OCI-LY3 (cell line): ENCODE results near the gene NPEPPS.
"Not testable (repeated sequence)": the region's sequence is repeated elsewhere in the genome, so short reads cannot be mapped to it uniquely, and the experiment has no call there.

ENCODE experiments used
- H2AFZ ChIP-seq: fragments of 200-600, 300-600 bp; shearing (Covaris generic); 2 replicates; pipeline ENCODE4 v1.6.0; 2014; ENCODE audit warnings: antibody characterized with exemption, low read depth, low read length
- H3K27ac ChIP-seq: fragments of 200-600, 300-600 bp; sonication (generic); 2 replicates; pipeline ENCODE4 v1.5.1; 2014; ENCODE audit warnings: mild to moderate bottlenecking, low read length, moderate library complexity, mixed read lengths
- H3K27me3 ChIP-seq: fragments of 200-600, 300-600 bp; sonication (generic); 2 replicates; pipeline ENCODE4 v1.6.1; 2014; ENCODE audit warnings: low read depth, low read length, mixed read lengths
- H3K36me3 ChIP-seq: fragments of 200-600, 300-600 bp; sonication (generic); replicated peaks from 2 replicates; pipeline ENCODE3; 2014; ENCODE audit warnings: low read depth, low read length, mixed read lengths
- H3K4me1 ChIP-seq: fragments of 300-600, 200-600 bp; sonication (generic); 2 replicates; pipeline ENCODE4 v1.6.1; 2014; ENCODE audit warnings: low read length, mixed read lengths
- H3K4me2 ChIP-seq: fragments of 200-600, 300-600 bp; sonication (generic); 2 replicates; pipeline ENCODE4 v1.6.1; 2014; ENCODE audit warnings: low read length, mixed read lengths
- H3K4me3 ChIP-seq: fragments of 300-600, 200-600 bp; sonication (generic); 2 replicates; pipeline ENCODE4 v1.5.1; 2014; ENCODE audit warnings: antibody characterized with exemption, mild to moderate bottlenecking, low read length, moderate library complexity
- H3K79me2 ChIP-seq: fragments of 300-600, 200-600 bp; shearing (Covaris generic); 2 replicates; pipeline ENCODE4 v1.6.1; 2014; ENCODE audit warnings: mild to moderate bottlenecking, low read length, mixed read lengths
- H3K9ac ChIP-seq: fragments of 300-600, 200-600 bp; shearing (Covaris generic); 2 replicates; pipeline ENCODE4 v1.6.0; 2014; ENCODE audit warnings: mild to moderate bottlenecking, low read length, moderate library complexity
- H3K9me3 ChIP-seq: fragments of 200-600, 300-600 bp; shearing (Covaris generic); 2 replicates; pipeline ENCODE4 v1.6.1; 2014; ENCODE audit warnings: low read length, mixed read lengths; ENCODE audit not compliant: insufficient read depth
- H4K20me1 ChIP-seq: fragments of 200-600, 300-600 bp; sonication (generic); 2 replicates; pipeline ENCODE4 v1.6.1; 2016; ENCODE audit warnings: low read length, mixed read lengths; ENCODE audit not compliant: insufficient read depth

Gene NPEPPS

GRCh38 chr17:47513301-47513700 lies 17.6 kb upstream of the NPEPPS start:
- H2AFZ ChIP-seq, H3K79me2 ChIP-seq, H3K9ac ChIP-seq, H3K27me3 ChIP-seq, H3K9me3 ChIP-seq, H3K27ac ChIP-seq, H3K36me3 ChIP-seq, H3K4me1 ChIP-seq, H3K4me2 ChIP-seq, H3K4me3 ChIP-seq, H4K20me1 ChIP-seq: not testable (repeated sequence)

DNA sequence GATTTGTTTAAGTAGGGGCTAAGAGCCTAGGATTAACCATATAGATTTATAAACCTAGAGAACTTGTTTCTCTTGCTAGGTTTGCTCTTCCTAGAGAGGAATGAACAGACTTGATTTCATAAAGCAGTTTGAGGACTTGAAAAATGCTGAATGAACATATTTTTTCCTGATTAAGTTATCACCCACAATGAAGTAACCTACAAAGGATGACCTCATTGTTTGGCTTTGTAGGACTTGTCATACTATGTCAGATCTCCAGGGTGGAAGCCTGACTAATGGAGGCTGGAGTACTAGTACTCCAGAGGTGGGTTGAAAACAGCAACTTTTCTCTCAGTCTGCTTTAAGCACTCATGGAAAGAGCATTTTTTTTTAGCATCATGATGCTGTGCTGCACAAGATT lies 12.0 kb upstream of the NPEPPS start:
- not testable (repeated sequence) for H3K4me2 ChIP-seq, H3K9ac ChIP-seq, H3K4me1 ChIP-seq, H3K27ac ChIP-seq, H3K4me3 ChIP-seq, H3K27me3 ChIP-seq, H3K36me3 ChIP-seq, H2AFZ ChIP-seq, H3K79me2 ChIP-seq, H4K20me1 ChIP-seq, H3K9me3 ChIP-seq

- H2AFZ ChIP-seq, H3K27ac ChIP-seq, H3K79me2 ChIP-seq, H3K36me3 ChIP-seq, H3K4me3 ChIP-seq, H4K20me1 ChIP-seq, H3K9ac ChIP-seq, H3K9me3 ChIP-seq, H3K27me3 ChIP-seq, H3K4me2 ChIP-seq, H3K4me1 ChIP-seq: not testable (repeated sequence)
These were observed 11.5 kb upstream of the NPEPPS start for GRCh38 chr17:47519365-47519764.

GRCh38 chr17:47520279-47520678 lies 10.6 kb upstream of the NPEPPS start:
- not testable (repeated sequence) for H3K27ac ChIP-seq, H3K9me3 ChIP-seq, H3K36me3 ChIP-seq, H3K4me3 ChIP-seq, H3K4me1 ChIP-seq, H3K4me2 ChIP-seq, H4K20me1 ChIP-seq, H3K27me3 ChIP-seq, H3K9ac ChIP-seq, H3K79me2 ChIP-seq, H2AFZ ChIP-seq

DNA sequence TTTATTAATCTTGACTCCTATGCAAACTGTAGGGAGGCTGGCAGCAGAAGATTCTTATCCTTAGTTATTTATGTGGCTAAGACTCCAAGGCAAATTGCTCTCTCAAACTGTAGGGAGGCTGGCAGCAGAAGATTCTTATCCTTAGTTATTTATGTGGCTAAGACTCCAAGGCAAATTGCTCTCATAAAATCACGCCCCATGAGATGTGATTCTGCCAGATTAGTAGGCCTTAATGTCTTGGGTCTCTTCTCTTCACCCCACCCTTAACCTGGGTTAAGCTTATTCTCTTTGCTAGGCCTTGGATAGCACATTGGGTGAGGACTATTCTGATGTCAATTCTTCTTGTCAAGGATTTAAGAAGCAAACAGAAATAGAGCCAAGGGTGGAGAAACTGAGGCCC lies 9.5 kb upstream of the NPEPPS start:
- not testable (repeated sequence) for H3K4me3 ChIP-seq, H3K9ac ChIP-seq, H3K36me3 ChIP-seq, H3K4me2 ChIP-seq, H3K9me3 ChIP-seq, H2AFZ ChIP-seq, H4K20me1 ChIP-seq, H3K4me1 ChIP-seq, H3K27me3 ChIP-seq, H3K79me2 ChIP-seq, H3K27ac ChIP-seq

GRCh38 chr17:47522341-47522740 lies 8.6 kb upstream of the NPEPPS start:
- not testable (repeated sequence) for H3K27ac ChIP-seq, H3K4me3 ChIP-seq, H3K4me2 ChIP-seq, H3K27me3 ChIP-seq, H3K9me3 ChIP-seq, H2AFZ ChIP-seq, H3K36me3 ChIP-seq, H3K4me1 ChIP-seq, H3K79me2 ChIP-seq, H4K20me1 ChIP-seq, H3K9ac ChIP-seq

GRCh38 chr17:47531233-47531820 lies 419 bp downstream of the NPEPPS start:
- H3K9me3 ChIP-seq, H3K36me3 ChIP-seq, H2AFZ ChIP-seq, H3K4me1 ChIP-seq, H3K27me3 ChIP-seq, H4K20me1 ChIP-seq: not testable (repeated sequence)
- H3K9ac ChIP-seq = peak overlapping the region; percentile 74
- peak overlapping the region; percentile 50 for H3K27ac ChIP-seq
- H3K4me2 ChIP-seq = 0 out of 2 replicates have a peak overlapping the region, but pooled peaks have one; percentile 66
- peaks cover 37% of the 10 kb centered on the region for H3K79me2 ChIP-seq
- peak overlapping the region; percentile 85 for H3K4me3 ChIP-seq

DNA sequence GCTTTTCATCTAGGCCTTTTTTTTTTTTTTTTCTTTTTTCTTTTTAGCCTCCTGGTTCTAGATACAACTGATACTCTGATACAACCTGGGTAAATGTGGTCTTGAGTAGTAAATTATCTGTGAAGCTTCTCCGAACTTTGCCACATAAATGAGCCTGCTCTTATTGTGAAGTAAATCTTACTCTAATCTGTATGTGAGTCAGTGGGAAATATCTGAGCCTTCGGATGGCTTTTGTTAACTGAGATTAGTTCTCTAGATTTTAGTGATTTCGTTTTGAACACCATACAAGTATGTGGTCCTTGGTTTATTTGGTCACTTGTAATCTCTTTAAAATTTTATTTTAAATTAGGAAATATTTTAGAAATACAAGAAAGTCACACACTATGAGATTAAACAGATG lies 8.2 kb downstream of the NPEPPS start:
- H3K36me3 ChIP-seq, H3K9me3 ChIP-seq, H3K4me3 ChIP-seq, H2AFZ ChIP-seq, H3K4me1 ChIP-seq, H3K4me2 ChIP-seq, H3K9ac ChIP-seq, H4K20me1 ChIP-seq, H3K27me3 ChIP-seq, H3K27ac ChIP-seq: not testable (repeated sequence)
- peaks cover 57% of the 10 kb centered on the region for H3K79me2 ChIP-seq

DNA sequence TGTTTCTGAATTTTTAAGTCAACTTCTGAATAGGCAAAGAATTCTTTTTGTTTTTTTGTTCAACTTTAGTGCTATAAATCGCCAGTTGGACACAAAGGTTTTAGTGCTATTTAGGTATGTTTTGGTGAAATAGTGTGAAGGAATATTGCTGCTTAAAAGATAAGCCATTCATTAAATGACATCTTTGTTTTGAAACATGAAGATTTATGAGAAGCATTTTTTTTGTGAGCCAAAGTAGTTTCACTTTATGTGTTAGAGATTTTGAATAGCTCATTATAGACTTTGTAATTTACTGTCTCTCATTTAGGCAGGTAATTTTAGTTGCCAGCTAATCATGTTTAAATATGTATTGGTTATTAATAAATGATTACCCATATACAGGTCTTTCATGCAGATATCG lies 10.8 kb downstream of the NPEPPS start:
- H3K27me3 ChIP-seq, H2AFZ ChIP-seq, H3K4me1 ChIP-seq, H3K4me3 ChIP-seq, H3K9ac ChIP-seq, H3K4me2 ChIP-seq, H3K36me3 ChIP-seq, H3K27ac ChIP-seq, H4K20me1 ChIP-seq, H3K9me3 ChIP-seq: not testable (repeated sequence)
- H3K79me2 ChIP-seq = peaks cover 42% of the 10 kb centered on the region

DNA sequence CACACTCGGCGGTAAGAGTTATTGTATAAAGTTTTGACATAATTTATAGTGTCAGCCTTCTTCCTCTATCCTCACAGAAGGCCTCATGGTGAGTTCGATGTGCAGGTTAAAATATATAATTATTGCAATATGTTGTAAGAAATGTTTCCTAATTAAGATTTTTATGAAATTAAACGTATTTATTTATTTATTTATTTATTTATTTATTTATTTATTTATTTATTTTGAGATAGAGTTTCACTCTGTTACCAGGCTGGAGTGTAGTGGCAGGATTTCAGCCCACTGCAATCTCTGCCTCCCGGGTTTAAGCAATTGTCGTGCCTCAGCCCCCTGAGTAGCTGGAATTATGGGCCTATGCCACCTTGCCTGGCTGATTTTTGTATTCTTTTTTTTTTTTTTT lies 13.4 kb downstream of the NPEPPS start:
- not testable (repeated sequence) for H3K27me3 ChIP-seq, H3K4me2 ChIP-seq, H3K9me3 ChIP-seq, H3K4me1 ChIP-seq, H3K36me3 ChIP-seq, H2AFZ ChIP-seq, H3K27ac ChIP-seq, H3K4me3 ChIP-seq, H4K20me1 ChIP-seq, H3K9ac ChIP-seq
- peaks cover 22% of the 10 kb centered on the region for H3K79me2 ChIP-seq
